ENCODE measurements around the gene KCNN1.

- no peak for TF ChIP-seq CTCF (IDR thresholded peaks at IDR 0.05)
- TF ChIP-seq POLR2A (IDR thresholded peaks at IDR 0.05), result no peak
Observed at GRCh38 chr19:18029617-18030338, 62.9 kb downstream of the KCNN1 start.
